Measurements from ENCODE around the gene ARMH3. TPM values are rescaled to one million over a fixed set of nuclear protein-coding genes. Genes with fewer than 3 reads are reported as not detected.

The ARMH3 gene
- total and polyA plus RNA-seq, 10 of the 15 experiments (the other 5 are each of a cell fraction or from before 2014, with no cell fraction given): 13.0 to 33.0 (median 16.4) TPM

DNA sequence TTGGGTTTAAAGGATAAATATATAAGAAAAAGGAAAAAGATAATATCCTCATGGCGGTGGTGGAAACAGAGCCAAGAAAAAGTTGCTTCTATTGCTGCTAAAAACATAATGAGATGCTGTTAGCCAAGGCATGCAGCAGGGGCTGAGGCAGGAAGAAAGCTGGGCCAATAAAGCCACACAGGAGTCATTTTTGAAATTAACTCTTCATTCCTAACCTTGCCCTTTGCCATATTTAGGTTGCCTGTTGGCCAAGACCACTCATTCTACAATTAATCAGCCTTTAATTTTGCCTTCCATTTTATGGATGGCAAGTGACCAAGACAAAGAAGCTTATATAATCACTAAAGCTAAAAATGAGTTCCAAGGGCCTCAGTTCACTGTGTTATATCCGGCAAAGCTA lies 58.2 kb downstream of the ARMH3 start:
- BruUV-seq (replicated peaks): no TSS peak
- peaks cover 1 to 19% of the 10 kb centered on the region in 2 experiments for H3K36me3 ChIP-seq (ENCODE audit: control insufficient read depth in 2 of 2, insufficient read depth in 2 of 2, low read length in 1 of 2)
- intact Hi-C loops (cut with micrococcal nuclease; ENCODE audit: unreplicated experiment) (no loop called here), in situ Hi-C loops (cut with MboI) (no loop called here)
- CTCF ChIA-PET: interaction anchor here (0.7 to 19.2 kb wide), 8 partner anchors 11 to 320 kb away, joined by 3 to 697 read pairs (median 10); partner anchors contain the start of gene KCNIP2
- H3K4me1 ChIP-seq (ENCODE audit: control insufficient read depth, insufficient read depth, low read length): peaks cover 39% of the 10 kb centered on the region
- DNase-seq (ENCODE audit: low read depth, low spot score) (no peak), ATAC-seq (no peak), FAIRE-seq (no peak)
- H3K27ac ChIP-seq (ENCODE audit: control insufficient read depth, insufficient read depth): no peak overlapping the region
- POLR2A ChIA-PET: interaction anchor here (0.9 to 2.2 kb wide), 8 partner anchors 8 to 110 kb away, joined by 3 to 8 read pairs (median 4); no protein-coding TSS in a partner anchor
- H3K4me2 ChIP-seq (ENCODE audit: control insufficient read depth, insufficient read depth): no peak overlapping the region
- SMC1A ChIA-PET (ENCODE audit: uncharacterized antibody, unreplicated experiment): interaction anchor here (0.6 to 19.5 kb wide), 12 partner anchors 9 to 157 kb away, joined by 3 to 369 read pairs (median 7); no protein-coding TSS in a partner anchor
- WGBS (ENCODE audit: insufficient coverage, insufficient replicate concordance, low lambda C conversion rate, missing lambda C conversion rate): 81% methylated on average over 2 of the region's 2 CpGs
- no peaks in the 10 kb centered on the region for H3K27me3 ChIP-seq (replicated peaks in 1 of 2; ENCODE audit: control insufficient read depth in 2 of 2, insufficient read depth in 2 of 2, low read length in 1 of 2)
- H3K4me3 ChIP-seq: no peak overlapping the region
- no peaks in the 10 kb centered on the region; the same call in 1 of the 2 replicates for H3K79me2 ChIP-seq (ENCODE audit: control insufficient read depth, insufficient read depth, low read length)
- RAD21 ChIA-PET (ENCODE audit: unreplicated experiment): interaction anchor here (1.3 to 16.8 kb wide), 8 partner anchors 11 to 157 kb away, joined by 3 to 352 read pairs (median 6); no protein-coding TSS in a partner anchor
- no peaks in the 10 kb centered on the region for H3K9me3 ChIP-seq (replicated peaks; ENCODE audit: control insufficient read depth, insufficient read depth, low read length)
- no peaks in the 10 kb centered on the region for H4K20me1 ChIP-seq (ENCODE audit: control insufficient read depth, insufficient read depth)
- no peak overlapping the region for H3K9ac ChIP-seq (ENCODE audit: control insufficient read depth, insufficient read depth, low read length)
- no peak overlapping the region for H2AFZ ChIP-seq (ENCODE audit: control insufficient read depth, low read depth, low read length)
- TF ChIP-seq, protein P1, sequence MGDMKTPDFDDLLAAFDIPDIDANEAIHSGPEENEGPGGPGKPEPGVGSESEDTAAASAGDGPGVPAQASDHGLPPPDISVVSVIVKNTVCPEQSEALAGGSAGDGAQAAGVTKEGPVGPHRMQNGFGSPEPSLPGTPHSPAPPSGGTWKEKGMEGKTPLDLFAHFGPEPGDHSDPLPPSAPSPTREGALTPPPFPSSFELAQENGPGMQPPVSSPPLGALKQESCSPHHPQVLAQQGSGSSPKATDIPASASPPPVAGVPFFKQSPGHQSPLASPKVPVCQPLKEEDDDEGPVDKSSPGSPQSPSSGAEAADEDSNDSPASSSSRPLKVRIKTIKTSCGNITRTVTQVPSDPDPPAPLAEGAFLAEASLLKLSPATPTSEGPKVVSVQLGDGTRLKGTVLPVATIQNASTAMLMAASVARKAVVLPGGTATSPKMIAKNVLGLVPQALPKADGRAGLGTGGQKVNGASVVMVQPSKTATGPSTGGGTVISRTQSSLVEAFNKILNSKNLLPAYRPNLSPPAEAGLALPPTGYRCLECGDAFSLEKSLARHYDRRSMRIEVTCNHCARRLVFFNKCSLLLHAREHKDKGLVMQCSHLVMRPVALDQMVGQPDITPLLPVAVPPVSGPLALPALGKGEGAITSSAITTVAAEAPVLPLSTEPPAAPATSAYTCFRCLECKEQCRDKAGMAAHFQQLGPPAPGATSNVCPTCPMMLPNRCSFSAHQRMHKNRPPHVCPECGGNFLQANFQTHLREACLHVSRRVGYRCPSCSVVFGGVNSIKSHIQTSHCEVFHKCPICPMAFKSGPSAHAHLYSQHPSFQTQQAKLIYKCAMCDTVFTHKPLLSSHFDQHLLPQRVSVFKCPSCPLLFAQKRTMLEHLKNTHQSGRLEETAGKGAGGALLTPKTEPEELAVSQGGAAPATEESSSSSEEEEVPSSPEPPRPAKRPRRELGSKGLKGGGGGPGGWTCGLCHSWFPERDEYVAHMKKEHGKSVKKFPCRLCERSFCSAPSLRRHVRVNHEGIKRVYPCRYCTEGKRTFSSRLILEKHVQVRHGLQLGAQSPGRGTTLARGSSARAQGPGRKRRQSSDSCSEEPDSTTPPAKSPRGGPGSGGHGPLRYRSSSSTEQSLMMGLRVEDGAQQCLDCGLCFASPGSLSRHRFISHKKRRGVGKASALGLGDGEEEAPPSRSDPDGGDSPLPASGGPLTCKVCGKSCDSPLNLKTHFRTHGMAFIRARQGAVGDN (IDR thresholded peaks at IDR 0.05): 0 out of 2 replicates have a peak, but pooled peaks have one; percentile 27
- TF ChIP-seq BACH1 (IDR thresholded peaks at IDR 0.05; ENCODE audit: borderline replicate concordance): no peak
